ENCODE results near the gene SPTBN5.

The SPTBN5 gene

GRCh38 chr15:41852736-41853590 lies 40.9 kb downstream of the SPTBN5 start:
- Mint-ChIP-seq H3K27ac (no peak overlapping the region), H3K27me3 (ENCODE audit: low read depth, poor library complexity) (peaks cover 4% of the 10 kb centered on the region), H3K4me1 (peaks cover 50% of the 10 kb centered on the region), H3K36me3 (ENCODE audit: low read depth) (peaks cover 5% of the 10 kb centered on the region), H3K9me3 (no peaks in the 10 kb centered on the region), H3K4me3 (no peak overlapping the region)
- no peak for TF ChIP-seq CTCF (IDR thresholded peaks at IDR 0.05)
- no peak for DNase-seq

GRCh38 chr15:41851755-41852370 lies 42.0 kb downstream of the SPTBN5 start:
- DNase-seq: no peak
- Mint-ChIP-seq H3K4me3 (no peak overlapping the region), H3K27me3 (ENCODE audit: low read depth, poor library complexity) (no peaks in the 10 kb centered on the region), H3K4me1 (peaks cover 44% of the 10 kb centered on the region), H3K36me3 (ENCODE audit: low read depth) (peaks cover 6% of the 10 kb centered on the region), H3K27ac (no peak overlapping the region), H3K9me3 (no peaks in the 10 kb centered on the region)
- TF ChIP-seq CTCF (IDR thresholded peaks at IDR 0.05): no peak

GRCh38 chr15:41851167-41851523 lies 42.7 kb downstream of the SPTBN5 start:
- H3K9me3 Mint-ChIP-seq: no peaks in the 10 kb centered on the region
- peaks cover 40% of the 10 kb centered on the region for H3K4me1 Mint-ChIP-seq
- no peak overlapping the region for H3K27ac Mint-ChIP-seq
- peaks cover 6% of the 10 kb centered on the region for H3K36me3 Mint-ChIP-seq (ENCODE audit: low read depth)
- no peak overlapping the region for H3K4me3 Mint-ChIP-seq
- H3K27me3 Mint-ChIP-seq (ENCODE audit: low read depth, poor library complexity): no peaks in the 10 kb centered on the region
- no peak for TF ChIP-seq CTCF (IDR thresholded peaks at IDR 0.05)
- no peak for DNase-seq

- Mint-ChIP-seq H3K9me3 (no peaks in the 10 kb centered on the region), H3K4me3 (no peak overlapping the region), H3K4me1 (peaks cover 35% of the 10 kb centered on the region), H3K36me3 (ENCODE audit: low read depth) (peaks cover 6% of the 10 kb centered on the region), H3K27me3 (ENCODE audit: low read depth, poor library complexity) (no peaks in the 10 kb centered on the region), H3K27ac (peak overlapping the region; percentile 61)
- DNase-seq: no peak
- no peak for TF ChIP-seq CTCF (IDR thresholded peaks at IDR 0.05)
Observed at GRCh38 chr15:41850482-41851166, 43.2 kb downstream of the SPTBN5 start.

- Mint-ChIP-seq H3K27ac (no peak overlapping the region), H3K9me3 (no peaks in the 10 kb centered on the region), H3K4me1 (peaks cover 27% of the 10 kb centered on the region), H3K27me3 (ENCODE audit: low read depth, poor library complexity) (no peaks in the 10 kb centered on the region), H3K4me3 (no peak overlapping the region), H3K36me3 (ENCODE audit: low read depth) (peaks cover 6% of the 10 kb centered on the region)
- no peak for TF ChIP-seq CTCF (IDR thresholded peaks at IDR 0.05)
- no peak for DNase-seq
Observed at GRCh38 chr15:41849861-41850260, 44.0 kb downstream of the SPTBN5 start.
